T follicular helper cell (primary cell): ENCODE data around the gene P2RY6.

Source experiments
- DNase-seq: peaks from one replicate; pipeline ENCODE4 v3.0.0-alpha.2; 2020; ENCODE audit warnings: low read depth

P2RY6 gene

DNA sequence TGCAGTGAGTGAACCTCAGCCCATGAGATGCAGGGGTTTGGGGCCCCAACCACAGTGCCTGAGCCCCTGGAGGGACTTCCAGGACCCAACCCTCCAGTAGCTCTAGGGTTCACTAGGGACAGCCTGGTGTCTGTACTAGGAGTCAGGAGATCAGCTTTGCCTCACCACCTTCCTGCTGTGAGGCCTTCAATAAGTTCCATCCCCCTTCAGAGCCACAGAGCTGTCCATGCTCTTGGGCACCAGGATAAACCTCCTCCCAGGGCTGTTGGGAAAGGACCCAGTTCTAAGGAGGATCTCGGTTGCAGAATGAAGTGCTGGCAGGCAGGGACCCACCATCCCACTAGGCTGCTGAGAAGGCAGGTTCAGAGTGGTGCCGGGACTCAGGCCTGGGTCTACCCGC, 45.7 kb downstream of the P2RY6 start:
- no peak for DNase-seq

DNA sequence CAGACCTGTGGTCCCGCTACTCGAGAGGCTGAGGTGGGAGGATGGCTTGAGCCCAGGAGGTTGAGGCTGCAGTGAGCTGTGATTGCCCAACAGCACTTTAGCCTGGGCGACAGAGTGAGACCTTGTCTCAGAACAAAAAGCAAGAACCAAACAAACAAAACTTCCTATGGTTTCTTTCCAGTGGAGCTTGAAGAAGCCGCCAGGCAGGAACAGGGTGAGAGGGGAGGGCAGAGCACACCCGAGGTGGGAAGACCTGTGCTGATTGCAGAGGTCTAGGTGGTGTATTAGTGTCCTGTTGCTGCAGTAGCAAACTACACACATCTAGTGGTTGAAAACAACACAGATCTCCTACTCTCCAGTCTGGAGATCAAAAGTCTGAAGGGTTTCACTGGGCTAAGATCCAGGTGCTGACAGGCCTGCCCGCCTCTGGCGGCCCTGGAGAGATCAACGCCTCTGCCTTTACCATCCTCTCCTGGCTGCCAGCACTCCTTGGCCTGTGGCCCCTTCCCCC, 46.4 kb downstream of the P2RY6 start:
- no peak for DNase-seq

DNA sequence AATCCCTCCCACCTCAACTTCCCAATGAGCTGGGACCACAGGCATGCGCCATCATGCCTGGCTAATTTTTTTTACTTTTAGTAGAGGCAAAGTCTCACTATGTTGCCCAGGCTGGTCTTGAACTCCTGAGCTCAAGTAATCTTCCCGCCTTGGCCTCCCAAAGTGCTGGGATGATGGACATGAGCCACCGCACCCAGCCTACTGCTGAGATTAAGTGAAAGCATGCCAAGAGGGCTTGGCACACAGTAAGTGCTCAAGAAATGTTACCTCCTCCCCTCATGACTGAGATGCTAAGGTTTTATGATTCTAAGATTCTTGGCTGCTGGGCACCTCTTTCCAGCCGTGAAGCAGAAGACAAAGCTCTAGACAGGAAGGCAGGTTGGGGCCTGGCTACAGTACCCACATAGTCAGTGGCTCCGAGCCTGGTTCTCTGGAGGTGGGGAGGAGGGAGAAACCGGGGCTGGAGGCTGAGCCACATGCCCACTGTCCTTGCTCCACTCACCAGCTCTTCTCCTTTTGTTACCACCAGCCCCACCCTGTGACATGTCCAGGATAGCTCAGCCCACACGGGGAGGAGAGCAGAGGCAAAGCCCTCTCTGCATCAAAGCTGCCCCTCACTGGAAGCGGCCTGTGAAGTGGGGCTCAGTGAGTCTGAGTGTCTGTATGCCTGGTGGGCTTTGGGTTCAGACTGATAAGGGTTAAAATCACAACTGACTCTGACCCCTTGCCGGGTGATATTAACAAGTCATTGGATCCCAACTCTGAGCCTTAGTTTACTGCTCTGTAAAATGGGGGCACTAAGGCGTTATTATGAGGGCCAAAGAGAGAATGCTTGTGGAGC, 48.8 kb downstream of the P2RY6 start:
- DNase-seq: no peak

DNA sequence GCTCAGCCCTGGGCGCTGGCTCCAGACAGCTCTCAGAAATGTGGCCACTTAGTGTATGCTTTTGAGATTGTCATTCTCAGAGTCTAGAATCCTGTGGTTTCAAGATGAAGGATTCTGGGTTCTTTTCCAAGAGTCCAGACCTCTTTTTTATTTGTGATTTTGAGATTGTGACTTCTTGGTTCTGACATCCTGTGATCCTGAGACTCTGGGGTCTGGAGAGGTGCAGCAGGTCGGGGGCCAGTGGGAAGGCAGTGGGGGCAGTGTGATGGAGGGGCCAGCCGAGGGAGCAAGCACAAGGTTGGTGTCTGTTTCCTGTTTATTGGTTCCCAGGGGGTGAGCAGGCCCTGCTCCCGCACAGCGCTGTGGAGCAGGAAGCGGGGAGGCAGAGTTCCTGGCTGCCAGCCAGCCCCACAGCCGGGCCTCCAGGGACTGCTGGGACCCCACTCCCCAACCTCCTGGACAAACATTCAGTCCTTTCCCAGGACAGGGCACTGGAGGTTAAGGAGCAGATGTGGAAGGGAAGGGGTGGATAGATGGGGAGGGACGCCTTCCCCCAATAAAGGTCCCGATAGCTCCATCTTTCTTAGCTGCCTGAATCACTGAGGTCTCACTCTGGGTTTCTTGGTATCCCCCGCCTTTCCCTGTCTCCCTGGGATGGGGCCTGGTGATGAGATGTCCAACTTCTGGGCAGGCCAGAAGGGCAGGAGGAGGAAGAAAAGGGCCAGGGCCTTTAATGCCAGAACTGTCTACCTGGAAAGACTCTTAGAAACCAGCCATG, 49.7 kb downstream of the P2RY6 start:
- no peak for DNase-seq

DNA sequence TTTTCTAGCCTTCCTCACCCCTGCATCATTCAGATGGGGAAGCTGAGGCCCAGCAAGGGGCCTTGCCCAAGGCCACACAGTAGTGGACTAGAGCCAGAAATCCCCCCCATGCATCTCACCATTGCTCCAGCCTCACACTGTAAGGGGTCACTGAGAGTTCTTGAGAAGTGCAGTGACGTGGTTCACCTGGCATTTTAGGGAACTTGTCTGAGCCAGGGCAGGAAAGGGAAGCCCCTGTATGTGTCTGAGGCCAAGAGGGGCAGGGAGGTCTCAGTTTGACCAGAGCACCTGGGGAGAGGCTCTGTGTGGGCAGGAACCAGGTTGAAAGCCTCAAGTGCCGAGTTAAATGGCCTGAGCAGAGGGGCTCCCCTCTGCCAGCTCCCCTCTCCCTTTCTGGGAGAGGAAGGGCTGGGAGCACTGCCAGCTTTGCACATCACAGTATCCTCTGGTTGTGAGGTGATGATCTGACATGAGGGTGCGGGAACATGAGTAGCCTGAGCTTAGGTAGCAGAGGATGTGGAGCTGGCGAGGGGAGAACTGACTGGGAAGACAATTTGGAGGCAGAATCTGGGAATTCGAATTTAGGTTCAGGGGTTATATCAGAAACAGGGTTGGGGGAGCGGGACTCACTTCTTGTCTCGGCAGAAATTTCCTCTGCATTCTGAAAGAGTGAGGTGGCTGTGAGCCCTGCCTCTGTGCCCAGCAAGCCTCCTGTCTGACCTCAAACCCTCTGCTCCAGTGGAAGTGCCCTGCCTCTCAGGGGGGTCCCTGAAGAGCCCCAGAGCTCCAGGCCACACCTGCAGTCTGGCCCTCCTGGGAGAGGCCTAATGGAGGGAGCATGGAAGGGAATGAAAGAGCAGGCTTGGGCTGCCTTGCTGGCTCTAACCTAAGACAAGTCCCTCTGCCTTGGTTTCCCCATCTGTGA, 50.5 kb downstream of the P2RY6 start:
- DNase-seq: no peak

DNA sequence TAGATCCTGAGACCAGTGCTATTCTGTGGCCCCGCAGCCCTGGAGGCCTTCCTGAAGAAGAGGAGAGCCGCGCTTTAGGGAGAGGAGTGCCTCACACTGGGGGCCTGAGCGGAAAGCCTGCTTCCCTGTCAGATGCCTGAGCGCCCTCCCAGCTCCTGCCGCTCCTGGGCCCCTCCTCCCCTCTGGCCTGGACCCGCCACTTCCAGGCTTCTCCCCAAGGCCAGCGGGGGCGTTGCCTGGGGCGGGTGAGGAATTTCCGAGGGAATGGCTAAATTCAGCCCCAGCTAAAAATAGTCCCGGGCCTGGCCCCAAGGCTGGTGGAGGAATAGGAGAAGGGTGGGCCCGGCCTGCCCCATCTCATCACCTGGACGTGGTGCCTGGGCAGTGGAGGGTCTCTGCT, 51.3 kb downstream of the P2RY6 start:
- no peak for DNase-seq

DNA sequence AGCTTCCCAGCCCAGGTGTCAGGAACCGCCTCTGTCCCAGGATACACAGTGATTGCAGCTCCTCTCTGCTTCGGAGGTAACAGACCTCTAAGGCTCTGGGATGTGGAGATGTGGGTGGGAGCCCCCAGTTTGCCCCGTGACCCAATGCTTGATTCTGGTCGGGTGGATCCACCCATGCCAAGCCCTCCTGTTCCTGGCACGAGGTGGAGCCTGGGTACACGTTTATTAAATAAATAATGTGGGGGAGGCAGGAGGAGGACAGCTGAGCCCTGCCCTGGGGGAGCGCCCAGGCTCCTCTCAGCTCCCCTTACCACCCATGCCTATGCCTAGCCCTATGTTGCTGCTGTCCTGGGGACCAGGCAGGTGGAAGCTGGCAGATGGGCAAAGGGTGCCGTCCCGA, 52.0 kb downstream of the P2RY6 start:
- no peak for DNase-seq

DNA sequence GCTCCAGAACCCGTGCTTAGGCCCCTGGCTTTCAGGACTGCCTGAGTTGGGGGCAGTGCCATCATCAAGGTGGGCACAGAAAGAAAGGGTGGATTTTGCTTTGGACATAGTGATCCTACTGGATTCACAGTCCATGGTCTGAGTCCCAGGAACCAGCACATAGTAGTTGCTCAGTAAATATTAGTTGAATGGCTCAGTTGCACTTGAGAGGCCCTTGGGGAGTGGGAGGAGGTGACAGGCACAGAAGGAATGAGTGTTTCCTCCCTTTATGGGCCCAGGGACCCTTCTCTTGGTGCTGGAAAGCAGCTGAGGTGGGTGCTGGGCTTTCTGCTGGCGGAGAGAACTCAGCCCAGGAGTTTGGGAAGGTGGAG, 52.5 kb downstream of the P2RY6 start:
- no peak for DNase-seq

DNA sequence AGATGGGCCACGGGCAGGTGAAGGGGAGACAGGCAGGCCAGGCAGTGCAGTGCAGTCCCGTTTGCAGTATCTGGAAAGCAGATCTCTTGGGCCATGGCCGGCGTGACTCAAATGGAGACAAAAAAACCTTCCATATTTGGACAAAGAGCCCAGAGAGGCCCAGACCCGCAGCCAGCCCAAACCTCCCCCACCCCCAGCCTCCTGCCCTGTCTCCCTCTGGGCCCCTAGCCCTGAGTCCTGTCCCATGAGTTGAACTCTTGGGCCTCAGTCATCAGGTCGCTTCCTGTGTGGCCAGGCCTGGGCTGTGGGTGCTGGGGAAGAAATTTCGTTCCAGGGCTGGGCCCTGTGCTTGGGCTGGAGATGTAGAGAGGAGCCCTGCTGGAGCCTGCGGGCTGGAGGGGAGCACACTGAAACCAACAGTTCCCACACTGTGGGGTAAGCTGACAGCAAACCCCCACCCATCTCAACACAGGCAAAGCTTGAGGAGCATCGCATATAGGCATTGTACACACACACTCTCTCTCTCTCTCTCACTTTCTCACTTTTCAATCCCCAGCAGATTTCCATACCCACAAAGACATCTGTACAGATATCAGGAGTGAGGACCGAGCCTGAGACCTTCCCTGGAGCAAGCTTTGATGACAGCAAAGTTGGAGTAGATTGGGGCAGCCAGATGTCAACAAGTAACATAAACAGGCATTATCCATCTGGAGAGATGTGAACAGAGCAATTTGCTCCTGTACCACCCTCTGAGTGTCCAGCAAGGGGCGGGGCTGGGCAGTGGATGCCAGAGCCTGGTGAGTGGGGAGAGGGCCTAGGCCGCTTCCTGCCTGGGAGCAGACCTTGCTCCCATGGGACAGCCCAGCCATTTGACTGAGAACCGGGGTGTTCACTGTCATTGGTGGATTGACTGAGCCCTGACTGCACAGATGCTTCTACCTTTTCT, 53.2 kb downstream of the P2RY6 start:
- no peak for DNase-seq

DNA sequence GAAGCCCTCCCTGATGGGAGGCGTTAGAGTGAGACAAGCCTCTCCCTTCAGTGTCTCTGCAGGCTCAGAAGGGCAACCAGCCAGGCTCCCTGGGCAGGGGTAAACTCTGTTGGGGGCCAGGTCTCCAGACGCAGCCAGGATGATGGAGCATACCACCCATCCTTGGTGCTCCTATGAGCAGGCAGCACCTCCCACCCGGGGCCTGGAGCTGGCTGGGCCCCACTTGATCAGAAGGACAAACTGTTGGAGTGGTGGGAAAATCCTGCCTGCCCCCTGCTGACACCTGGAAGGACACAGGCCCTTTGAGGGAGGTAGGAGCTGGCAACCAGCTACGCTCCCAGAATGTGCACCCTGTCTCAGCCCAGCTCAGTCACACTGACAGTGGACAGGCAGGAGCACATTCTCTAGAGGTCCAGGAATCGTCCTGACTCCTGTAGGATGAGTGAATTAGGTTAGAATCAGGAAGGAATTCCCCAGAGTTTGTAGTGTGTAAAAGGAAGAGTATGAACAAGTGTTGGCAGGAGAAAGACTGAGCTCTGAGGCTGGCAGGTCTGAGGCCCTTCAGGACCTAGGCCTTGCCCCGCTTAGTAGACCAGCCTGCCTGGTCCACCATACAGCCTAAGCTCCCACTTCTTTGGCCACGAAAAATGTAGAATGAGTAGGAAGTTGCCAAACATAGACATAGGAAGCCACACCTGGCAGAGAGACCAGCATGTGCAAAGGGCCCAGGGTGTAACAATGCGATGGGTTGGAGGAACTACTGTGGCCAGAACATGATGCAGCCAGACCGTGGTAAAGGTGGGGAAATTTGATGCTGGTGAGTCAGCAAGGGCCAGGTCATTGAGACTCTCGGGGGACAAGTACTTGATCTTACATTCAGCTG, 55.0 kb downstream of the P2RY6 start:
- DNase-seq: no peak

DNA sequence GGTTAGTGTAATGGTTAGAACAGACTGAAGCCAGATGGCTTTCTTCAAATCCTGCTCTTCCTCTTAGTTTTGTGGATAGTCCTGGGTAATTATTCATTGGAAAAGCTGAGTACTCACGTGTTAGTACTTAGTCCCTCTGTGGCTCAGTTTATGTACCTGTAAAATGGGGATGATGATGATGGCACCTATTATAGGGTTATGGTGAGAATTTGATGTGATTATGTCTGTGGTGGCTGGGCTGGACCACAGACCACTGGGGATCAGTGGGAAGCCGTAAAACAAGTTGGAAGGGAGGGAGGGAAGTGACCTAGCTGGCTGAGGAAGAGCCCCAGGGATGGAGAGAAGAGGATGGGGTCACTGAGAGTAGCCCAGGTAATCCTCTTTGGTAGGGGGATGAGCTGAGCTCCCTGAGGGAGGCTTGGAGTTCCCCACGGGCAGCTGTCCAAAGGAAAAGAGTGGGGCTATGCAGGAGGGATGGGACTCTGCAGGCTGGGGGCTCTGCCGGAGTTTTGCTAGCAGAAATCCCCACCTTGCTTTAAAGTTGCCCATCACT, 55.8 kb downstream of the P2RY6 start:
- DNase-seq: no peak

DNA sequence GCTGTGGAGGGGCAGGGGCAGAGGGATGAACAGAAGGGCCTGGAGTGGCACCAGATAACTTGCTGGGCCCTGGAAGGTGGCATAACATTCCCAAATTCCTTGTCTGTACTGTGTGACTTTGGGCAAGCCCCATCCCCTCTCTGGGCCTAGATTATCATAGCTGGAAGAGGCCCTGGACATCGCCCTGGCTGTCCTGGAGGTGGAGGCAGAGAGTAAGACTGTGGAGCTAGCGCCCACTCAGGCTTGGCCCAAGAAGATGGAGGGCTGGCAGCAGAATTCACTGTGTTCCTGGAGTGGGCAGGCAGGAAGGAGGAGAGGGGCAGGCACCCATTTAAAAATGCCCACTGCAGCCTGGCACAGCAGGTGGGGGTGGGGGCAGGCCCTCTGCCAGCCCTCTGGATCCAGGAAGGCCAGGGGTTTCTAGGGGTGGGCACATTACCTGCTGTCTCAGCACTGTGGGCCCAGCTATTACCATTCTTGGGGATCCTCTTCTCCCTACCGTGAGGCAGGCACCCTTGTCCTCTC, 58.5 kb downstream of the P2RY6 start:
- DNase-seq: no peak

DNA sequence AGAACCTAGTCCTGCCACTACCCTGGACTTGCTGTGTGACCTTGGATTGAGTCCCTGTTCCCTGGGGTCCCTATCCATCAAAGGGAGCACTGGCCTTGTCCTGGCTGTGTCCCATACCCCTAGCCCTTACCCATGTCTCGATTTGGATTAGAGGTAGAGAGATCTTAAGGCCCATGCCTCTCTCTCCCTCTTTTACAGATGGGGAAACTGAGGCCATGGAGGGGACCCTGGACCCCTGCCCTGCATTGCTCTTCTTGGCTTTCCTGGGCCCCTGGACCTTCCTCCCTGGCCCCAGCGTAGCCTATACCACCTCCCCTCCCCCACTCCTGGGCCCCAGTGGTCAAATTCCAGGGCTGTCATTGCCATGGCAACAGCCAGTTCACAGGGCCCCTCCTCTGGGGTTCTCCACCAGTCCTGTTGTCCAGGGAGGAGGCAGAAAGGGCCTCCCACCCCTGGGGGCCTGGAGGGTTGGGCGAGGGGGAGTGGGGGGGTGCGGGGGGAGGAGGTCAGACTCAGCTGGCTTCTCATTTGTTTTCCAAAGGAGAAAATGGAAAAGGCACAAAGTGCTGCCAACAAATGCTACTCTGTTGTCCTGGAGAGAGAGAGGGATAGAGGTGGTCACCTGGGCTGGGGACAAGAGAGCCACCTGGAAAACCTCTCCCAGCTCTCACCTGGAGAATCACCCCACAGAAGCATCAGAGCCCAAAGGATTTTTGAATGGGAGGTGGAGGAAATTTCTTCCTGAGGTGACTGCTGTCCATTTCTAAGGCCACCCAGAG, 59.2 kb downstream of the P2RY6 start:
- DNase-seq: no peak

DNA sequence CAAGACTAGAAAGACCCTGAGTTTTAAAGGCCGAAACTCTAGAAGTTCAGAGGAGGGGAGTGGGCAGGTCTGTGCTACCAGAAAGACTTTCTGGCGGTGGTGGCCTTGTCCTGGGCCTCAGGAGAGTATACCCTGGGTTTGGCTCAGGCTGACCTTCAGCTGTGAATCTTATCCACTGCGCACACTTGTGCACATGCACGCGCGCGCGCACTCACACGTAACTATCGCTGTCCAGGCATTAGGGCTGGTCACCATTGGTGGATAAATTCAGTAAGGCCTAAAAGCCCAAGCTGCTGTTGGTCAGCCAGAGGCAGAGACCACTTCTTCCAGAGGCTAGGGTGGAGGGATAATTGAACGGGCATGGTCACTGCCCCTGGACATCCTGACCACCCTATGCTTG, 61.0 kb downstream of the P2RY6 start:
- no peak for DNase-seq

DNA sequence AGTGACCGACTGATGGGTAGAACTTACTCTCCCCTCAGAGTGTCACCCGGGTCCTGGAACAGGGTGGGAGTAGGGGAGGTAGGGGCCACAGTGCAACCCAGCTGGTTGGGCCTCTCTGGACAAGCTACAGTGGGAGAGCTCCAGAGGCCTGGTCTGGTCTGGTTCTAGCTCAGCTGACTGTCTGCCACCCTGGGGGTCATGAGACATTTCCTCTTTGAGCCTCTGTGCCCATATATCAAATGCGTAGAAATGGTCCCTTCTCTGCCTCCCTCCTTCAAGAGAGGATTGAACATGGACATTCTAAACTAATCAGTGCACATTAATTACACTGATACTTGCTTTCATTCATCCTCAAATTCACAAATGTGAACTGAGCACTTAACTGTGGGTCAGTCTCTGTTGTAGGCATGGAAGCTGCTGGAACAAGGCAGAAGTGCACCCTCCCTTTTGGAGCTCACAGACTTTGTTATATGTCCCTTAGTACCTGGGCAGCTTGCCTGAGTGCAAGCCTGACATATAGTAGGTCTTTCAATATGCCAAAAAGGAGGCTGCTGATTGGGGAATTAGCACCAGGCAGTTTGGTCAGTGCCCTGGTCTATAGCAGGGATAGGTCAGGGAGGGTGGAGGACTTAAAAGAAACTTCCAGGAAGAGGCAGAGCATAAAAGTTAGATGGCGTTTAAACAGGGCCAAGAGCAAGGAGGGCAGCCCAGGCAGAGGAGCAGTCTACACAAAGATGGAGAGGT, 61.7 kb downstream of the P2RY6 start:
- no peak for DNase-seq

DNA sequence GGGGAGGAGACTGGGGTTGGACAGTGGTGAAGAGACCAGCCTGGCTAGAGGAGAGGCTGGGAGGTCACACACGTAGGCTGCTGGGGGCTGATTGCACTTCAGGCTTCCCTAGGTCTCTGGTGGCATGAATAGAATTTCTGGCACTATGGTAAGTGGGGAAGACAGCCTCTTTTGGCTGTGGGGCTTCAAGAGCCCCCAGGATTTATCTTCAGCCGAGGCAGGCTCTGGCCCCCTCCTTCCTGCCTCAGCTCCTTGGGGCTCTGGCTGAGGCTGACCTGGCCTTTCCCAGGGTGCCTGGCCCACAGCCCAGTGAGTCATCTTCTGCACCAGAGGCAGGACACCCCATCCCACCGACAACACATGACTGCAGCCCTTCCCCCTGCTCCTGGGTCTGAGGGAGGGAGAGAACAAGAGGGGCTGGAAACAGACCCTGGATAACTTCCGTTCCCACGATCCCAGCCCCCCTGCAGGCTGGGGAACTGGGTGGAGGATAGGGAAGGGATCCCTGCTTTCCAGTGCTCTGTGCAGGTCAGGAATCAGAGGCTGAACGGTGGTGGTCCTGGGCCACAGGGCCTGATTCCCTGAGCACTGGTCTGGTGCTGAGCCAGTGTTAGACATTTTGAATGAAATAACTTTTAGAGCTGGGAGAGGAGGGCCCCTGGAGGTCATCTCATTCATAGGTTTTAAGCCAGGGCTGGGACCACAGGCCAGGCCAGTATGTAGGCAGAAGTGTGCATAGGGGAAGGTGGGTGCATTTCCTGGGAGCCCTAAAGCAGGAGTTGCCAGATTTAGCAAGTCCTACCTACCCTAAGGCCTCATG, 62.5 kb downstream of the P2RY6 start:
- no peak for DNase-seq
